HG02870 (cell line): ENCODE measurements around the gene ARGFX.
A peak's percentile ranks its signal among the peaks of the same experiment; 100 is the strongest.
"Not testable (repeated sequence)": the region's sequence is repeated elsewhere in the genome, so short reads cannot be mapped to it uniquely, and the experiment has no call there.

Experiments used
- ATAC-seq: cut with Tn5 transposase; IDR thresholded peaks from one replicate; pipeline ENCODE4 v1.9.1; 2021; ENCODE audit warnings: mild to moderate bottlenecking, moderate library complexity; ENCODE audit not compliant: unreplicated experiment

The ARGFX gene

DNA sequence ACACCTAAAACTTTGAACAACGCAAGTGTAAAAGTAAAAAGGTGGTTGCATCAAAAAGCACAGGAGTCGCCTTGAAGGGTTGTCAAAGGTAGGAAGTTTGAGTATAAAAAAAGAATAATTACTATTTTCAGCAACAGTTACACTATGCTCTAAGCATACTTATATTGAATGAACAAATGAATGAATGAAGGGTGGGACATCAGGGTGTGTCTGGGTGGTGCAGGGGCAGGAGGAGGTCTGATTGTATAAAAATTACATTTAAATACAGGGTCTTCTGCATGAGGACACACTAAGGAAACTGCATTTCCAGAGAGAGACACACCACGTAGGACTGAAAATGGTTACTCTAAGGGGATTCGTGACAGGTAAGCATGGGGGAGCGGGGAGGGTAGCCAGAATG, at the start of gene ARGFX:
Gene ARGFX (plus strand): TSS at position 301 of the 400 bp plus-strand sequence. CDS start 2,765 bp downstream, outside the sequence.
- no peak for ATAC-seq

DNA sequence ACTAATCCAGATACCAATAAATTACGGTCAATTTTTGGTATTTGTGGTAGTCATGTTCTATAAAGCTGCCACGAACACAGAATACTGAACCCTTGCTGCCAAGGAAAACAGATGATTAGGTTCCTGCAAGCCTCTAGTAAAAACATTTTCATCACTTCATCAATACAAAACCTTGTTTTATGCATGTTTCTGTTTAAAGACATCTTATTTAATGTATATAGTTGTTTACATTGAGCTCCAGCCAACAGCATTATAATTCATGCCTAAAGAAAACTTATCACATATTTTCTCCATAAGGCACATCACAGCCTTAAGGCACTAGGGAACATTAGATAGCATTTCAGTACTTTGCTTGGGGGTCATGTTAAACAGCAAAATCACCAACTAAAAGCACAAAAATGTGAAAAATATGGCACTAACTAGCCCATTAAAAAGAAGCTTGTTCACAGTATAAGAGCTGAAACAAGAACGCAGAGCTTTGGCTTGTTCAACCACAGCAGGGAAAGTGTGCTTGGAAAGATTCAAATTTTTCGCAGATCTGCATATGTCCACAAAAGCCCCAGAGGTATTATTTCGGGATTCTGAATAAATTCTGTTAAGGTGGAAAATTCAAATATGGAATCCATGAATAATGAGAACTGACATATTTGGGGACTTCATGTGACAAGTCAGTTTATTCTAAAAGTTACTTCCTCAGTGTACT, 49.6 kb upstream of the ARGFX start:
- no peak for ATAC-seq

DNA sequence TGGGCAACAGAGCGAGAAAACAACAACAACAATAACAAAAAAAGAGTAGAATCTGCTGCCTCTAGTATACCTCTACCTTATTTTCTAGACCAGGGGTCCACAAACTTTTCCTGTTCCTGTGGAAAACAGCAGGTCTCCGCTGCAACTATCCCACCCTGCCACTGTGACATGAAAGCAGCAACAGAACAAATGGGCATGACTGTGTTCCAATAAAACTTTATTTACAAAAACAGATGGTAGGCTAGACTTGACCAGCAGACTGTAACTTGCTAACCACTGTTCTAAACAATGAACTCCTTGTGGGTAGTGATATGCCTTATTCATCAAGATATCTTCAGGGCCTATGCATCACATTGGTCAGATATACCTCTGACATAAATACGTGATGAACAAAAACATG, 47.2 kb upstream of the ARGFX start:
- ATAC-seq: no peak

- no peak for ATAC-seq
Observed at GRCh38 chr3:121529308-121529707, 38.4 kb upstream of the ARGFX start.

DNA sequence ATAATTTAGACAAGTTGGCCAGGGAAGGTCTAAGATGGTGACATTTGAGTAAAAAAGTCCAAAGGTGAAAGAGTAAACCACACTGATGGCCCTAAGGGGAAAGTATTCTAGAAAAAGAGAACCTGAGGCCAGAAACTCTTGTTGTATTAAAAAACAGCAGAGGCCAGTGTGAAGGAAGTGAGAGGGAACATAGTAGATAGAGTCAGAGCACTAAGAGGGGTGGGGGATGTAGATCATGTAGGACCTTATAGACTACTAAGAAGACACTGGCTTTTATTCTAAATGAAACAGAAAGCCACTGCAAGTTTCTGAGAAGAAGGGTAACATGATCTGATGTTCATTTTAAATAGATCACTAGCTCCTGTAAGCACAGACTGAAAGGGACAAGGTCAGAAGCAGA, 36.5 kb upstream of the ARGFX start:
- ATAC-seq: peak; percentile 56

- no peak for ATAC-seq
Observed at GRCh38 chr3:121542924-121543323, 24.8 kb upstream of the ARGFX start.

GRCh38 chr3:121545049-121545573, 22.6 kb upstream of the ARGFX start:
- ATAC-seq: peak; percentile 5

DNA sequence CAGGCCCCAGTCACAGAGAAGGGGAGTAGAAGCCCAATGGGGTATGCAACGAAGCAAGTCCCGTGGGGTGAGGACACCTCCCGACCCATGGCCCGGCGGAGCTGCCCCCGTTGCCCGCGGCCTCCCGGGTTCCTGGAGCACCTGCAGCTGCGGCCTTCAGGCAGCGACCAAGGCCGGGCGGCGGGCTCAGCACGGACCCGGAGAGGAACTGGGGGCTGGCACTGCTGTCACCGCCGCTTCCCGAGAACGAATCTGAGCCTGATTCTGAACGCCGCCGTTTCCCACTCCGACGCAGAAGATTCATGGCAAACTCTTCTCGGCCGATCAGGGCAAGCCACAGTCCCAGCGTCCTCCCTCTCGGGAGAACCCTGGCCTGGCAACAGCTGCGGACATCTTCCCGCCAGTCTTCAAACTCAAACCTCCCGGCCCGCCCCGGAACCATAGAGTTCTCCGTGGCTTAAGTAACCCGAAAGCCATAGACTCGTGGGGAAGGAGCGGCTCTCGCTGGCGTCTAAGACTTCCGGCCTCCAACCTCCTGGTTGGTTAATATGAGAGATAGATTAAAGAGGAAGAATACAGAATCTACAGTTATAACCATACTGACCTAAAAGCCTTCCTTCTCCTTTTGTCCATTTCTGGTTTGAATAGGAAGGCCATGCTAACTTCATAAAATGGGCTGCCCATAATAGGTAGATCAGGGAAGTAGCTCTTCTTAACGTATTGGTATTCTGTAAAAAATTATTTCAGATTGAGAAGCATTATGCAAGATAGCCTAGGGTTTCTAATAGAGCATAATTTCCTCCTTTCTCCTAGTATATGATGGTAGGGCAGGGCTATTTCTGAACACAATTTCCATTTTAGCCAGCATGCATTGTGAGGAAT, 21.9 kb upstream of the ARGFX start, which contains the start of gene POLQ:
Gene POLQ (minus strand): TSS at position 415 of the 882 bp plus-strand sequence. CDS start 111 bp downstream, at position 304.
- ATAC-seq: peak; percentile 85

GRCh38 chr3:121552379-121552778, 15.4 kb upstream of the ARGFX start:
- ATAC-seq: no peak

GRCh38 chr3:121552797-121553196, 15.0 kb upstream of the ARGFX start:
- ATAC-seq: no peak

GRCh38 chr3:121557426-121557934, 10.3 kb upstream of the ARGFX start:
- no peak for ATAC-seq

GRCh38 chr3:121562148-121562547, 5.6 kb upstream of the ARGFX start:
- no peak for ATAC-seq

DNA sequence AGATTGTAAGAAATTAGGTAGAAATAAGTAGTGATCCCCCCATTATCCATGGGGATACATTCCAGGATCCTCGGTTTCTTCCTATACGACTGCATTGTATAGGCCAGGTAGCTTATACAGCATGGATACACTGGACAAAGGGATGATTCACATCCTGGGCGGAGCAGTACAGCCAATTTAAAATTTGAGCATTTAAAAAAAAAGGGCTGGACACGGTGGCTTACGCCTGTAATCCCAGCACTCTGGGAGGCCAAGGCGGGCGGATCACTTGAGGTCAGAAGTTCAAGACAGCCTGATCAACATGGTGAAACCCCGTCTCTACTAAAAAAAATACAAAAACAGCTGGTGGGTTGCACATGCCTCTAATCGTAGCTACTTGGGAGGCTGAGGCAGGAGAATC, 976 bp upstream of the ARGFX start:
- no peak for ATAC-seq

DNA sequence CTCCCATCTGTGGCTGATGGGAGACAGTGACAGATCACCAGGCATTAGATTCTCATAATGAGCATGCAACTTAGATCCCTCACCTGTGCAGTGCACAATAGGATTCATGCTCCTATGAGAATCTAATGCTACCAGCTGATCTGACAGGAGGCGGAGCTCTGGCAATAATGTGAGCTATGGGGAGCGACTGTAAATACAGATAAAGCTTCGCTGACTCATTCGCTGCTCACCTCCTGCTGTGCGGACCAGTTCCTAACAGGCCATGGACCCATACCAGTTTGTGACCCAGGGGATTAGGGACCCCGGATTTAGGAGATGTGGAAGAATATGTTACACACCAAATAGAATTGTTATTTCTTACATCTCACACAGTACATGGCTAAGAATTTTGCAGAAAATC, 6.7 kb downstream of the ARGFX start:
- ATAC-seq: no peak

DNA sequence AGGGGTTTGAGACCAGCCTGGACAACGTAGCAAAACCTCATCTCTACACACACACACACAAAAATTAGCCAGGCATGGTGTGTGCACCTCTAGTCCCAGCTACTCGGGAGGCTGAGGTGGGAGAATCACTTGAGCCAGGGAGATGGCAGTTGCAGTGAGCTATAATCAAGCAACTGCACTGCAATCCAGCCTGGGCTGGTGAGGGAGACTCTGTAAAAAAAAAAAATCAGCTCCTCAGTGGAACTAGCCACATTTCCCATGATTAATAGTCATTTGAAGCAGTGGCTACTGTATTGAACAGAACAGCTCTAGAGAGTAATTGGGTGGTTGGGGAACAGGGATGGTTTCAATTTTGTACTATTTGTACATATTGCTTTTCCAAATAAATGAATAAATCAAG, 13.9 kb downstream of the ARGFX start:
- no peak for ATAC-seq

DNA sequence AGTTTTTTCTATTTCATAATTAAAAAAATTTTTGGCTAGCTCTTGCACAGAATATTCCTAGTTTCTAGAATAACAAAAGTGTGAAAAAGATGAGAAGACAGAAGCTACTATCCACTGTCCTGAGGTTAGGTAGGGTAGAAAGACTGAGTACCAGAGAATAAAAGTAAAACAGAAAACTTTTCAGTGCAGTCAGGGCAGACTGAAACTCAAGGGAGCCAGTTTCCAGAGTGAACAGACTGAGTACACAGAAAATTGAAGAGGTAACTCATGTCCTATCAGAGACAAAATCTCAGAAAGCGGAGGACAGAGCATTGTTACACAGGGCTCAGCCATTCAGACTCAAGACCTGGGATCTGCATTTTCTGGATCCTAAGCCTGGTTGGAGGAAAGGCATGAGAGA, 16.7 kb downstream of the ARGFX start:
- no peak for ATAC-seq

DNA sequence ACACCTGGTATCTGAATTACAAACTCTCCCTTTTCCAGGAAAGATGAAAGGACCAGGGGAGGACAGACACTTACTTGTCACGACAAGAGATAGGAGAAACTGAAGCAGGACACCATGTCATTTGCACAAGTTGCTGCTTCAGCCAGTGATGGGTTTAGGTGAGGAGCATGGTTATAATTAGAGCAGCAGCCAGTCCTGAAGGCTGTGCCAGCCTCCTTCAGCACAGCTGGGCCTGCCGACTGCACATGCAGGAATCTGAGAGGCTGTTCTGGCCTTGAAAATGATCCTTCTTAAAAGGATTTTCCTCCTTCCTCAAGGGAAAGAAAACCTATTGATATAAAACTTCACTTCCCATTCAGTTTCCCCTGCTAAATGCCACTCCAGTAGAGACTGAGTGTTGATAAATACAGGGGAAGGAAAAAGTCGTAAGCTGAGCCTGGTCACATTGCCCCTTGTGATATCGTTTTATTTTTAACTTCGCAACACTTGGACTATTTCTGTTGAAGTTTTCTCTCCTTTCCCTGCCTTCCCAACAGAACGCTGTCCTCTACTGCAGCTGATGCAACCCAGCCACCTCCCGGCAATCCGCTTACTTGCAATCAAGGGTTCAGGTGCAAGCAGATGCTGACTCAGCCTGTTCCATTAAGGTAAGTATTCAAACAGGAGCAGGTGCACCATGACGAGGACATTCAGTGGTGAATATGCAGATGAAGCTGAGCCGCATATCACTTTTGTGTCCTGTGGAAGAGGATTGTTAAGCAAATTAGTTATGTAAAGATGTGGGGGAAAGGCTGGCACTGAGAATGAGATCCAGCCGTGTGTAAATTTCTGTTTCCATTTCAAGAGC, 25.3 kb downstream of the ARGFX start, which contains the start of gene FBXO40:
Gene FBXO40 (plus strand): TSS at position 524 of the 847 bp plus-strand sequence. CDS start 27,197 bp downstream, outside the sequence.
- ATAC-seq: peak; percentile 65

DNA sequence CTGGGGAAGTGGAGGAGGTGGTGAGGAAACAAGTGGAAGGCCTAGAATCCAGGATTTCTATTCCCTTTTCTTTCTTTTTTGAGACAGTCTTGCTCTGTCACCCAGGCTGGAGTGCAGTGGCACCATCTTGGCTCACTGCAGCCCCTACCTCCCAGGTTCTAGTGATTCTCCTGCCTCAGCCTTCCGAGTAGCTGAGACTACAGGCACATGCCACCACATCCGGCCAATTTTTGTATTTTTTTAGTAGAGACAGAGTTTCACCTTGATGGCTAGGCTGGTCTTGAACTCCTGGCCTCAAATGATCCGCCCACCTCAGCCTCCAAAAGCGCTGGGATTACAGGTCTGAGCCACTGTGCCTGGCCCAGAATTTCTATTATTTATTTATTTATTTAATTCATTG, 26.1 kb downstream of the ARGFX start:
- not testable (repeated sequence) for ATAC-seq

DNA sequence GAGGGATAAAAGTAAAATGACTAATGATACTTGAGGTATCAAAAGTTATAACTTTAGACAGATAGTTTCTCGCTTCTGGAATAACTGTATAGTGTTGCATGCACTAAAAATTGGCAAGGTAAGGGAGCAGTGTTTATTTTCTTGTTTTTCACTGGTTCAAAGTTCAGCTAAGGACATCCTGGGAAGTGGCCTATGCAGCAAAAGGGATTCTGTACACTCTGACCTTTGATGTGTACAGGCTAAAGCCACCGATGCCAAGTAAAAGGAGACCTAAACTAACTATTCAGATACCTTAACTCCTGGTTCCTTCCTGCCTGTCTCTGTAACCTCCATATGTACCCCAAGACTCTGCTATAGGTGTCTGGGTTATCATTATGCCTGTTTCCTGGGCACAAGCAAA, 27.1 kb downstream of the ARGFX start:
- no peak for ATAC-seq

GRCh38 chr3:121595765-121596406, 28.1 kb downstream of the ARGFX start:
- ATAC-seq: no peak
